HCT116 (cell line): Measurements from ENCODE around the gene SIGMAR1. TPM values are rescaled to one million over a fixed set of nuclear protein-coding genes. Genes with fewer than 3 reads are reported as not detected.

Experiments used
- ATAC-seq: fragments of 200-7000 bp; cut with Tn5 transposase; 2 replicates; pipeline ENCODE4 v1.9.1; 2020; ENCODE audit warnings: mild to moderate bottlenecking, moderate library complexity
- BruUV-seq: library from RNA; stranded (reverse); fragments of 400-500 nt; replicated peaks from 2 replicates; lab custom pipeline; 2021; lab: Mats Ljungman, UMichigan
- CTCF ChIA-PET: fragments of 300-600 bp; sonication (Branson Sonifier 250); formaldehyde crosslinking; loops from one replicate; lab custom pipeline; 2021; ENCODE audit warnings: antibody characterized with exemption; lab: Charles Lee
- POLR2A ChIA-PET: fragments of 300-600, 350-600 bp; sonication (Branson Sonifier 250); formaldehyde crosslinking; loops from one replicate; lab custom pipeline; 2021; ENCODE audit warnings: antibody characterized with exemption; lab: Charles Lee
- RAD21 ChIA-PET, 2 experiments: fragments of 300-600 bp; sonication (Branson Sonifier 250); formaldehyde crosslinking; loops; one replicate each; lab custom pipeline; 2023; ENCODE audit warnings: low total read pairs in 2 of 2; ENCODE audit not compliant: uncharacterized antibody in 2 of 2, unreplicated experiment in 2 of 2, low non-redundant PET in 1 of 2; lab: Charles Lee
- DNase-seq: peaks from one replicate; pipeline ENCODE4 v3.0.0-alpha.2; 2010; ENCODE audit warnings: low read depth, low spot score
- H2AFZ ChIP-seq: fragments of 200-600 bp; shearing (Covaris generic), sonication (generic); 2 replicates; pipeline ENCODE4 v1.6.1; 2017; ENCODE audit warnings: low read depth, mixed run types, mixed read lengths, antibody characterized with exemption, low read length; ENCODE audit not compliant: poor library complexity, severe bottlenecking
- H3K27ac ChIP-seq: 2 replicates; pipeline ENCODE4 v1.5.1; 2012; ENCODE audit warnings: low read depth, low read length
- H3K27me3 ChIP-seq: fragments of 200-600 bp; sonication (generic); 2 replicates; pipeline ENCODE4 v1.6.1; 2016; ENCODE audit warnings: mixed run types, low read length, mixed read lengths; ENCODE audit not compliant: insufficient read depth
- H3K36me3 ChIP-seq, 2 experiments: fragments of 200-500 bp in 1 of 2; fragments of 200-600 bp in 1 of 2; sonication (Bioruptor generic) in 1 of 2; sonication (generic) in 1 of 2; 2 replicates each; pipeline versions ENCODE4 v1.5.1 to v1.6.1; 2014 to 2016; ENCODE audit warnings: low read length in 2 of 2, inconsistent platforms in 1 of 2, mixed read lengths in 1 of 2, mixed run types in 1 of 2; ENCODE audit not compliant: insufficient read depth in 2 of 2, control insufficient read depth in 1 of 2
- H3K4me1 ChIP-seq, 2 experiments: fragments of 200-600 bp in 1 of 2; sonication (generic) in 1 of 2; 2 replicates each; pipeline versions ENCODE4 v1.5.1 to v1.6.1; 2012 to 2017; ENCODE audit warnings: low read length in 2 of 2, inconsistent platforms in 1 of 2, mild to moderate bottlenecking in 1 of 2, mixed read lengths in 1 of 2, mixed run types in 1 of 2, moderate library complexity in 1 of 2; ENCODE audit not compliant: insufficient read depth in 2 of 2, control insufficient read depth in 1 of 2
- H3K4me2 ChIP-seq: fragments of 200-600 bp; sonication (generic); 2 replicates; pipeline ENCODE4 v1.6.1; 2017; ENCODE audit warnings: mixed run types, low read length, mixed read lengths
- H3K4me3 ChIP-seq, 2 experiments: fragments of 200-600 bp in 1 of 2; sonication (generic) in 1 of 2; replicated peaks in 1 of 2; 2 replicates each; pipeline ENCODE4 v1.5.1; 2011 to 2016; ENCODE audit warnings: low read length in 2 of 2, control low read depth in 1 of 2, low read depth in 1 of 2, mild to moderate bottlenecking in 1 of 2, mixed read lengths in 1 of 2, mixed run types in 1 of 2
- H3K79me2 ChIP-seq: fragments of 200-600 bp; sonication (generic); 2 replicates; pipeline ENCODE4 v1.6.1; 2017; ENCODE audit warnings: mild to moderate bottlenecking, mixed run types, low read length, moderate library complexity, mixed read lengths; ENCODE audit not compliant: insufficient read depth
- H3K9ac ChIP-seq: fragments of 200-600 bp; sonication (generic); 2 replicates; pipeline ENCODE4 v1.6.1; 2016; ENCODE audit warnings: low read length, mixed read lengths
- H3K9me2 ChIP-seq: fragments of 200-600 bp; sonication (generic), shearing (Covaris generic); 2 replicates; pipeline ENCODE4 v1.6.1; 2017; ENCODE audit warnings: mixed run types, mild to moderate bottlenecking, moderate library complexity; ENCODE audit not compliant: insufficient read depth
- H3K9me3 ChIP-seq, 2 experiments: fragments of 200-500 bp in 1 of 2; fragments of 200-600 bp in 1 of 2; sonication (Bioruptor generic) in 1 of 2; sonication (generic) in 1 of 2; 2 replicates each; pipeline ENCODE4 v1.6.1; 2014 to 2017; ENCODE audit warnings: low read length in 2 of 2, mixed read lengths in 2 of 2, inconsistent platforms in 1 of 2, low read depth in 1 of 2, mild to moderate bottlenecking in 1 of 2, mixed run types in 1 of 2, moderate library complexity in 1 of 2; ENCODE audit not compliant: control insufficient read depth in 1 of 2, insufficient read depth in 1 of 2
- H4K20me1 ChIP-seq: fragments of 200-600 bp; sonication (generic), shearing (Covaris generic); 2 replicates; pipeline ENCODE4 v1.6.1; 2017; ENCODE audit warnings: mixed run types, mild to moderate bottlenecking, moderate library complexity; ENCODE audit not compliant: insufficient read depth
- CBX3 ChIP-seq: IDR thresholded peaks from 2 replicates; pipeline ENCODE4 v1.6.1; 2012; ENCODE audit warnings: low read depth
- CTCF ChIP-seq, 3 experiments: fragments of 200-600 bp in 1 of 3; sonication (generic) in 1 of 3; IDR thresholded peaks in 2 of 3; conservative IDR thresholded peaks in 1 of 3; 2 replicates each; pipeline ENCODE4 v1.5.1; 2012 to 2017; ENCODE audit warnings: low read depth in 2 of 3, low read length in 2 of 3, antibody characterized with exemption in 1 of 3, borderline replicate concordance in 1 of 3, control low read depth in 1 of 3, mild to moderate bottlenecking in 1 of 3, mixed read lengths in 1 of 3, mixed run types in 1 of 3, moderate library complexity in 1 of 3; ENCODE audit not compliant: insufficient read depth in 1 of 3
- EGR1 ChIP-seq: IDR thresholded peaks from 2 replicates; pipeline ENCODE4 v1.6.1; 2012; ENCODE audit warnings: low read depth
- ELF1 ChIP-seq: IDR thresholded peaks from 2 replicates; pipeline ENCODE4 v1.6.1; 2012; ENCODE audit warnings: low read depth, borderline replicate concordance
- EZH2 ChIP-seq: fragments of 200-600 bp; sonication (generic); IDR thresholded peaks from 2 replicates; pipeline ENCODE4 v1.6.1; 2017; ENCODE audit warnings: antibody characterized with exemption, mixed run types
- EZH2phosphoT487 ChIP-seq: fragments of 200-600 bp; IDR thresholded peaks from 2 replicates; pipeline ENCODE4 v1.6.1; 2018; ENCODE audit warnings: antibody characterized with exemption, borderline replicate concordance
- FOSL1 ChIP-seq: IDR thresholded peaks from 2 replicates; pipeline ENCODE4 v1.6.1; 2012; ENCODE audit warnings: low read depth
- JUND ChIP-seq: IDR thresholded peaks from 2 replicates; pipeline ENCODE4 v1.6.1; 2012
- MAX ChIP-seq: IDR thresholded peaks from 2 replicates; pipeline ENCODE4 v1.6.1; 2012
- POLR2AphosphoS5 ChIP-seq: IDR thresholded peaks from 2 replicates; pipeline ENCODE4 v1.6.1; 2011; ENCODE audit warnings: mild to moderate bottlenecking, low read depth, low read length, moderate library complexity
- REST ChIP-seq: IDR thresholded peaks from 2 replicates; pipeline ENCODE4 v1.6.1; 2012; ENCODE audit warnings: low read depth
- SP1 ChIP-seq: IDR thresholded peaks from 2 replicates; pipeline ENCODE4 v1.6.1; 2012; ENCODE audit warnings: low read depth
- TCF7L2 ChIP-seq: IDR thresholded peaks from 2 replicates; pipeline ENCODE4 v1.7.0; 2011; ENCODE audit warnings: borderline replicate concordance, inconsistent platforms; ENCODE audit not compliant: insufficient read depth, insufficient read length; ENCODE audit errors: extremely low read depth
- ZFX ChIP-seq: fragments of 450-650 bp; IDR thresholded peaks from 2 replicates; pipeline ENCODE4 v1.6.1; 2017
- intact Hi-C: fragments of 100-400 bp; cut with micrococcal nuclease; formaldehyde crosslinking; loops from 2 replicates; pipeline ENCODE4 v1.10.0; 2022
- total RNA-seq: library from RNA; stranded (reverse); gene quantifications from one replicate; pipeline ENCODE4 v1.2.1, GENCODE V29; 2021; ENCODE audit not compliant: unreplicated experiment
- TF ChIP-seq, protein P1 (sequence below): IDR thresholded peaks from 2 replicates; pipeline ENCODE4 v1.6.1; 2012

The SIGMAR1 gene
- total RNA-seq, 1 experiment from 2014 or later = 109 TPM

DNA sequence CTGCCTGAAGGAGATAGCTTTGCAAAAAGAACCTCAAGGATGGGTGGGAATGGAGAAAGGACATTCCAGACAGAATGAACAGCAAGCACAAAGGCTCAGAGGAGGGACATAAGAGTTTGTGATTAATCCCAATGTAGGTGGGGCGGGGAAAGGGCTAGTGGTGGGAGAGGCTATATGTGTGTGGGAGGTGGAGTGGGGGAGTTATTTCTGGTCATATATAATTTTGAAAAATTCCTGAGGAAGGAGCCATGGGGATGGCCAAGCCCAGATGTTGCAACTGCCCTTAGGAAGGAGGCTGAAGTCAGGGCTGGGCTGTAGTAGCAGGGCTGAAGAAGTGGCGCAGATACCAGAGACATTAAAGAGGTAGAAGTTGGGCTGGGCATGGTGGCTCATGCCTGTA lies 38.3 kb upstream of the SIGMAR1 start:
- no peaks in the 10 kb centered on the region for H3K36me3 ChIP-seq
- no TSS peak for BruUV-seq
- H3K9me2 ChIP-seq = no peaks in the 10 kb centered on the region
- H4K20me1 ChIP-seq = no peaks in the 10 kb centered on the region
- no peaks in the 10 kb centered on the region for H3K79me2 ChIP-seq
- H3K4me3 ChIP-seq = no peak overlapping the region
- intact Hi-C loops = loop anchor here (1.0 to 10.0 kb wide), 2 partner anchors 26 to 309 kb away; partner anchors contain the start of gene DNAJB5
- no peaks in the 10 kb centered on the region for H3K27me3 ChIP-seq
- H3K9me3 ChIP-seq = no peaks in the 10 kb centered on the region
- CTCF ChIA-PET = interaction anchor here (2.2 to 2.3 kb wide), 2 partner anchors 11 to 27 kb away, joined by 6 to 14 read pairs; no protein-coding TSS in a partner anchor
- no peak overlapping the region for H2AFZ ChIP-seq
- no peak for TF ChIP-seq REST
- no peak for TF ChIP-seq JUND
- no peak for TF ChIP-seq EZH2phosphoT487
- TF ChIP-seq POLR2AphosphoS5 = no peak
- TF ChIP-seq EZH2 = no peak
- TF ChIP-seq FOSL1 = no peak
- no peak for TF ChIP-seq MAX
- TF ChIP-seq CTCF (IDR thresholded peaks at IDR 0.05 in 2 of 3, conservative IDR thresholded peaks at IDR 0.05 in 1 of 3; ENCODE audit: borderline replicate concordance in 1 of 3, insufficient read depth in 1 of 3, low read depth in 2 of 3, low read length in 2 of 3) = no peak
- TF ChIP-seq CBX3 = no peak
- no peak for TF ChIP-seq SP1
- no peak for TF ChIP-seq EGR1
- TF ChIP-seq TCF7L2 = no peak
- TF ChIP-seq ELF1 = no peak
- TF ChIP-seq ZFX = no peak
- TF ChIP-seq, protein P1, sequence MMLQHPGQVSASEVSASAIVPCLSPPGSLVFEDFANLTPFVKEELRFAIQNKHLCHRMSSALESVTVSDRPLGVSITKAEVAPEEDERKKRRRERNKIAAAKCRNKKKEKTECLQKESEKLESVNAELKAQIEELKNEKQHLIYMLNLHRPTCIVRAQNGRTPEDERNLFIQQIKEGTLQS = no peak
- TF ChIP-seq, all 23 proteins: peak for 0
- Histone ChIP-seq H3K9ac (no peak overlapping the region), H3K4me2 (no peak overlapping the region), H3K4me1 (no peaks in the 10 kb centered on the region), H3K27ac (no peak overlapping the region)
- no peak for DNase-seq
- POLR2A ChIA-PET = no interaction called here
- ATAC-seq = no peak
- RAD21 ChIA-PET = interaction anchor here in 1 of 2 experiments (1.1 kb wide), 1 partner anchor 41 kb away, joined by 3 read pairs; no protein-coding TSS in a partner anchor
